HG02678 (cell line): ENCODE data around the gene RPTOR.

Experiments
- ATAC-seq: cut with Tn5 transposase; IDR thresholded peaks from one replicate; pipeline ENCODE4 v1.9.1; 2021; ENCODE audit warnings: mild to moderate bottlenecking, moderate library complexity; ENCODE audit not compliant: unreplicated experiment

The RPTOR gene

GRCh38 chr17:80639658-80640057 lies 95.0 kb downstream of the RPTOR start:
- ATAC-seq = no peak

- ATAC-seq = no peak
Observed at GRCh38 chr17:80640366-80641084, 95.9 kb downstream of the RPTOR start.

GRCh38 chr17:80643326-80644099 lies 98.9 kb downstream of the RPTOR start:
- ATAC-seq = no peak

GRCh38 chr17:80644536-80644935 lies 99.9 kb downstream of the RPTOR start:
- no peak for ATAC-seq

GRCh38 chr17:80645706-80646325 lies 101.2 kb downstream of the RPTOR start:
- ATAC-seq = no peak

GRCh38 chr17:80646328-80646727 lies 101.7 kb downstream of the RPTOR start:
- ATAC-seq = no peak

- ATAC-seq = no peak
Observed at GRCh38 chr17:80647746-80648145, 103.1 kb downstream of the RPTOR start.

GRCh38 chr17:80649200-80649644 lies 104.6 kb downstream of the RPTOR start:
- ATAC-seq = no peak

GRCh38 chr17:80649672-80650330 lies 105.2 kb downstream of the RPTOR start:
- ATAC-seq = no peak

GRCh38 chr17:80650331-80650672 lies 105.7 kb downstream of the RPTOR start:
- no peak for ATAC-seq

GRCh38 chr17:80650751-80651518 lies 106.3 kb downstream of the RPTOR start:
- ATAC-seq = no peak

- ATAC-seq = no peak
Observed at GRCh38 chr17:80652756-80653330, 108.2 kb downstream of the RPTOR start.

GRCh38 chr17:80653856-80654255 lies 109.2 kb downstream of the RPTOR start:
- no peak for ATAC-seq

GRCh38 chr17:80655608-80656007 lies 111.0 kb downstream of the RPTOR start:
- ATAC-seq = no peak

GRCh38 chr17:80656590-80656989 lies 112.0 kb downstream of the RPTOR start:
- ATAC-seq = no peak

- no peak for ATAC-seq
Observed at GRCh38 chr17:80657561-80657960, 112.9 kb downstream of the RPTOR start.

GRCh38 chr17:80658821-80659220 lies 114.2 kb downstream of the RPTOR start:
- ATAC-seq = no peak

GRCh38 chr17:80659651-80660050 lies 115.0 kb downstream of the RPTOR start:
- ATAC-seq = no peak

- no peak for ATAC-seq
Observed at GRCh38 chr17:80660527-80661198, 116.0 kb downstream of the RPTOR start.

GRCh38 chr17:80662557-80662956 lies 117.9 kb downstream of the RPTOR start:
- no peak for ATAC-seq
